CD14-positive monocyte (primary cell): ENCODE measurements around the gene OR2T8. TPM values are rescaled to one million over a fixed set of nuclear protein-coding genes. Genes with fewer than 3 reads are reported as not detected.

Experiments used
- DNase-seq, 3 donors: peaks; one replicate each; pipeline ENCODE4 v3.0.0-alpha.2; 2011 to 2022
- H2AFZ ChIP-seq: 2 replicates; pipeline ENCODE4 v1.6.0; 2012; ENCODE audit warnings: mild to moderate bottlenecking, low read depth, low read length, inconsistent platforms; ENCODE audit not compliant: insufficient read depth, poor library complexity, severe bottlenecking
- H3K27ac ChIP-seq, 2 donors: 1 replicate in 1 of 2; 2 replicates in 1 of 2; pipeline ENCODE4 v1.5.1; 2012 to 2013; ENCODE audit warnings: low read length in 2 of 2, control low read depth in 1 of 2, inconsistent platforms in 1 of 2, low read depth in 1 of 2, mild to moderate bottlenecking in 1 of 2
- H3K27me3 ChIP-seq, 2 donors: one replicate each; pipeline versions ENCODE4 v1.6.0 to v1.6.1; 2011 to 2013; ENCODE audit warnings: low read length in 2 of 2; ENCODE audit not compliant: control insufficient read depth in 2 of 2, insufficient read depth in 2 of 2
- H3K36me3 ChIP-seq, 2 donors: replicated peaks in 1 of 2; 1 replicate in 1 of 2; 2 replicates in 1 of 2; pipeline versions ENCODE4 v1.5.1 to v1.6.1; 2012 to 2013; ENCODE audit warnings: low read length in 2 of 2, control low read depth in 1 of 2, inconsistent platforms in 1 of 2, mild to moderate bottlenecking in 1 of 2; ENCODE audit not compliant: insufficient read depth in 2 of 2, control insufficient read depth in 1 of 2
- H3K4me1 ChIP-seq, 2 donors: 1 replicate in 1 of 2; 2 replicates in 1 of 2; pipeline versions ENCODE4 v1.5.1 to v1.6.1; 2012 to 2013; ENCODE audit warnings: low read length in 2 of 2, control low read depth in 1 of 2, inconsistent platforms in 1 of 2, mild to moderate bottlenecking in 1 of 2, moderate library complexity in 1 of 2; ENCODE audit not compliant: insufficient read depth in 2 of 2, control insufficient read depth in 1 of 2
- H3K4me2 ChIP-seq: replicated peaks from 2 replicates; pipeline ENCODE3; 2012; ENCODE audit warnings: low read length, moderate library complexity, mild to moderate bottlenecking; ENCODE audit not compliant: poor library complexity, severe bottlenecking; ENCODE audit errors: extremely low read depth
- H3K4me3 ChIP-seq, 3 experiments: fragments of 200-600 bp in 1 of 3; sonication (generic) in 1 of 3; replicated peaks in 1 of 3; 1 replicate in 2 of 3; 2 replicates in 1 of 3; pipeline ENCODE4 v1.5.1; 2011 to 2013; ENCODE audit warnings: low read length in 3 of 3, mild to moderate bottlenecking in 3 of 3, control low read depth in 2 of 3, low read depth in 2 of 3, inconsistent platforms in 1 of 3, moderate library complexity in 1 of 3
- H3K79me2 ChIP-seq: 2 replicates; pipeline ENCODE4 v1.6.0; 2012; ENCODE audit warnings: mild to moderate bottlenecking, control low read depth, inconsistent platforms, low read length, moderate library complexity; ENCODE audit not compliant: insufficient read depth
- H3K9ac ChIP-seq: 2 replicates; pipeline ENCODE4 v1.6.0; 2017; ENCODE audit warnings: low read length, mild to moderate bottlenecking; ENCODE audit not compliant: insufficient read depth, poor library complexity, severe bottlenecking
- H3K9me3 ChIP-seq, 2 donors: replicated peaks in 1 of 2; 1 replicate in 1 of 2; 2 replicates in 1 of 2; pipeline versions ENCODE4 v1.5.1 to v1.6.1; 2012 to 2013; ENCODE audit warnings: low read length in 2 of 2, control low read depth in 1 of 2; ENCODE audit not compliant: control insufficient read depth in 1 of 2, insufficient read depth in 1 of 2
- H4K20me1 ChIP-seq: 2 replicates; pipeline ENCODE4 v1.6.0; 2012; ENCODE audit warnings: mild to moderate bottlenecking, low read length, control low read depth, moderate library complexity; ENCODE audit not compliant: insufficient read depth
- H3K27ac Mint-ChIP-seq, 7 donors: one replicate each; pipeline ENCODE4 v1.8.0; 2020; ENCODE audit warnings: mild to moderate bottlenecking in 7 of 7, mixed read lengths in 7 of 7, moderate library complexity in 6 of 7, inconsistent platforms in 2 of 7
- H3K27me3 Mint-ChIP-seq, 3 donors: one replicate each; pipeline ENCODE4 v1.8.0; 2021 to 2022; ENCODE audit warnings: low read depth in 3 of 3, mild to moderate bottlenecking in 3 of 3, mixed read lengths in 3 of 3, moderate library complexity in 3 of 3, inconsistent platforms in 1 of 3
- H3K36me3 Mint-ChIP-seq, 2 donors: one replicate each; pipeline ENCODE4 v1.8.0; 2020; ENCODE audit warnings: mixed read lengths in 2 of 2, inconsistent platforms in 1 of 2, mild to moderate bottlenecking in 1 of 2
- H3K4me1 Mint-ChIP-seq: one replicate; pipeline ENCODE4 v1.8.0; 2020; ENCODE audit warnings: mild to moderate bottlenecking, mixed read lengths
- H3K4me3 Mint-ChIP-seq, 2 donors: one replicate each; pipeline ENCODE4 v1.8.0; 2020; ENCODE audit warnings: mild to moderate bottlenecking in 2 of 2, mixed read lengths in 2 of 2, moderate library complexity in 1 of 2
- H3K9me3 Mint-ChIP-seq, 7 donors: one replicate each; pipeline ENCODE4 v1.8.0; 2020 to 2022; ENCODE audit warnings: mixed read lengths in 7 of 7, mild to moderate bottlenecking in 6 of 7, moderate library complexity in 6 of 7, inconsistent platforms in 2 of 7
- CTCF ChIP-seq: fragments of 200-600 bp; IDR thresholded peaks from one replicate; pipeline ENCODE4 v1.8.0; 2022; ENCODE audit warnings: antibody characterized with exemption, mild to moderate bottlenecking
- WGBS: methylation state at CpG from one replicate; pipeline ENCODE4 v1.1.5; 2013; ENCODE audit warnings: missing lambda C conversion rate; ENCODE audit not compliant: insufficient coverage; 5-methylcytosine and 5-hydroxymethylcytosine counted together
- intact Hi-C, 2 donors: fragments of 100-400 bp; cut with micrococcal nuclease; formaldehyde crosslinking; loops; one replicate each; pipeline versions ENCODE4 v1.15.0 to v1.15.1; 2023
- polyA plus RNA-seq, 3 donors: library from polyadenylated mRNA; depleted of rRNA in 1 of 3; unstranded in 2 of 3; stranded (reverse) in 1 of 3; fragments of 300-500 nt in 2 of 3; fragments of >200 nt in 1 of 3; fragmentation: Illumina TruSeq in 2 of 3; gene quantifications; 1 replicate in 2 of 3; 2 replicates in 1 of 3; pipeline ENCODE4 v1.2.3, GENCODE V29; 2012 to 2021

The OR2T8 gene
- polyA plus RNA-seq, 3 donors = not detected

- Histone ChIP-seq H3K4me1 (peaks cover 0 to 4% of the 10 kb centered on the region in 2 donors), H3K79me2 (no peaks in the 10 kb centered on the region), H3K27ac (no peak overlapping the region), H3K36me3 (no peaks in the 10 kb centered on the region), H2AFZ (no peak overlapping the region), H4K20me1 (no peaks in the 10 kb centered on the region), H3K27me3 (no peaks in the 10 kb centered on the region), H3K9me3 (no peaks in the 10 kb centered on the region), H3K4me2 (no peak overlapping the region), H3K9ac (no peak overlapping the region), H3K4me3 (no peak overlapping the region)
- no peak for DNase-seq
- peak overlapping the region; percentile 64 to 82 for H3K4me3 Mint-ChIP-seq
- 75% methylated on average over 8 of the region's 13 CpGs for WGBS
- H3K4me1 Mint-ChIP-seq = peaks cover 27% of the 10 kb centered on the region
- no peak overlapping the region for H3K27ac Mint-ChIP-seq
- TF ChIP-seq CTCF = no peak
- H3K36me3 Mint-ChIP-seq = no peaks in the 10 kb centered on the region
- H3K9me3 Mint-ChIP-seq = peaks cover 3 to 23% (median 8%) of the 10 kb centered on the region in 7 donors
- intact Hi-C loops = no loop called here
- peaks cover 0 to 3% (median 2%) of the 10 kb centered on the region in 3 donors for H3K27me3 Mint-ChIP-seq
These were observed 14.9 kb upstream of the OR2T8 start for GRCh38 chr1:247905181-247905580.

GRCh38 chr1:247905910-247906503 is 14.0 kb upstream of the OR2T8 start:
- Histone ChIP-seq H3K4me1 (peaks cover 0 to 4% of the 10 kb centered on the region in 2 donors), H2AFZ (peak overlapping the region; percentile 76), H3K27ac (peak overlapping the region in 1 of 2 donors; percentile 64), H3K9ac (peak overlapping the region; percentile 51), H3K4me2 (peak overlapping the region; percentile 73), H3K36me3 (no peaks in the 10 kb centered on the region), H3K27me3 (no peaks in the 10 kb centered on the region), H3K4me3 (peak overlapping the region; percentile 46 to 89 (median 75)), H3K79me2 (no peaks in the 10 kb centered on the region), H4K20me1 (no peaks in the 10 kb centered on the region), H3K9me3 (no peaks in the 10 kb centered on the region)
- Mint-ChIP-seq H3K9me3 (peaks cover 3 to 23% (median 8%) of the 10 kb centered on the region in 7 donors), H3K4me1 (peaks cover 27% of the 10 kb centered on the region), H3K36me3 (no peaks in the 10 kb centered on the region), H3K27ac (peak overlapping the region; percentile 50 to 90 (median 82)), H3K27me3 (peaks cover 0 to 3% (median 2%) of the 10 kb centered on the region in 3 donors), H3K4me3 (peak overlapping the region; percentile 87 to 96)
- TF ChIP-seq CTCF = no peak
- no peak for DNase-seq
- intact Hi-C loops = no loop called here
- WGBS = 5% methylated on average over 4 of the region's 9 CpGs
